Left ventricle myocardium inferior (tissue), 1 donor: ENCODE measurements around the gene ADAM19. TPM values are rescaled to one million over a fixed set of nuclear protein-coding genes. Genes with fewer than 3 reads are reported as not detected.

Experiments used
- DNase-seq: peaks from one replicate; pipeline ENCODE4 v3.0.0-alpha.2; 2020
- H3K27ac ChIP-seq: fragments of 200-600 bp; replicated peaks from 2 replicates; pipeline ENCODE4 v1.8.0; 2021
- H3K27me3 ChIP-seq: fragments of 200-600 bp; 2 replicates; pipeline ENCODE4 v1.8.0; 2021; ENCODE audit warnings: low read depth
- H3K36me3 ChIP-seq: fragments of 200-600 bp; 2 replicates; pipeline ENCODE4 v1.8.0; 2021
- H3K4me1 ChIP-seq: fragments of 200-600 bp; 2 replicates; pipeline ENCODE4 v1.8.0; 2021
- H3K4me3 ChIP-seq: fragments of 200-600 bp; 2 replicates; pipeline ENCODE4 v1.8.0; 2021; ENCODE audit warnings: mild to moderate bottlenecking, moderate library complexity
- H3K9me3 ChIP-seq: fragments of 200-600 bp; replicated peaks from 2 replicates; pipeline ENCODE4 v1.8.0; 2021
- intact Hi-C: fragments of 100-400 bp; cut with micrococcal nuclease; formaldehyde crosslinking; loops from one replicate; pipeline ENCODE4 v1.11.0; 2022
- total RNA-seq: library from RNA; stranded (reverse); fragmentation: NEBNext Ultra II Directional; extraction: Animal tissue kit (Norgen Biotek cat#: 25700); gene quantifications from one replicate; pipeline ENCODE4 v1.2.1, GENCODE V29; 2021
- TF ChIP-seq, protein P1 (sequence below): fragments of 200-600 bp; IDR thresholded peaks from 2 replicates; pipeline ENCODE4 v1.8.0; 2021; ENCODE audit warnings: antibody characterized with exemption, mild to moderate bottlenecking, borderline replicate concordance
- donor health status: DM: no; HTN: yes; CAD: no; lungs with severe emphysema.

The ADAM19 gene
- total RNA-seq, 1 donor from 2014 or later, result 17.7 TPM

DNA sequence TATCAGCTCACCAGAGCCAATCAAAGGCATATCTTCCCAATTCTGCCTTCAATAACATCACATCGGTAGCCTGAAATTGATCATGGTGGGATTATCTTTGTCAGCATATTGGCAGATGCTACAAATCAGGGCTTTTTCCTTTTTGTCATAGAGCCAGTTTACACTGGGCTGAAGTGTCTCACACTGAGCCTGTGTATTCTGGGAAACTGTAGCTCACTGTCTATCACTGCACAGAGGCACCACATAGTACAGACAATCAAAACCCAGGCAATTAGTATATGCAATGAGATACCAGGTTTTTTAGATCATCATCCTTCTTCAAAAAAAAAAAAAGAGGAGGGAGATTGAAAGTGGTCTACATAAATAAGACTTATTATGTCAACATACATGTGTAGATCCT is 46.6 kb downstream of the ADAM19 start:
- Histone ChIP-seq H3K4me1 (peaks cover 46% of the 10 kb centered on the region), H3K36me3 (no peaks in the 10 kb centered on the region), H3K27me3 (no peaks in the 10 kb centered on the region), H3K27ac (peak overlapping the region; percentile 34), H3K4me3 (no peak overlapping the region), H3K9me3 (no peaks in the 10 kb centered on the region)
- no peak for DNase-seq
- TF ChIP-seq, protein P1, sequence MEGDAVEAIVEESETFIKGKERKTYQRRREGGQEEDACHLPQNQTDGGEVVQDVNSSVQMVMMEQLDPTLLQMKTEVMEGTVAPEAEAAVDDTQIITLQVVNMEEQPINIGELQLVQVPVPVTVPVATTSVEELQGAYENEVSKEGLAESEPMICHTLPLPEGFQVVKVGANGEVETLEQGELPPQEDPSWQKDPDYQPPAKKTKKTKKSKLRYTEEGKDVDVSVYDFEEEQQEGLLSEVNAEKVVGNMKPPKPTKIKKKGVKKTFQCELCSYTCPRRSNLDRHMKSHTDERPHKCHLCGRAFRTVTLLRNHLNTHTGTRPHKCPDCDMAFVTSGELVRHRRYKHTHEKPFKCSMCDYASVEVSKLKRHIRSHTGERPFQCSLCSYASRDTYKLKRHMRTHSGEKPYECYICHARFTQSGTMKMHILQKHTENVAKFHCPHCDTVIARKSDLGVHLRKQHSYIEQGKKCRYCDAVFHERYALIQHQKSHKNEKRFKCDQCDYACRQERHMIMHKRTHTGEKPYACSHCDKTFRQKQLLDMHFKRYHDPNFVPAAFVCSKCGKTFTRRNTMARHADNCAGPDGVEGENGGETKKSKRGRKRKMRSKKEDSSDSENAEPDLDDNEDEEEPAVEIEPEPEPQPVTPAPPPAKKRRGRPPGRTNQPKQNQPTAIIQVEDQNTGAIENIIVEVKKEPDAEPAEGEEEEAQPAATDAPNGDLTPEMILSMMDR, result no peak
- intact Hi-C loops, result no loop called here

DNA sequence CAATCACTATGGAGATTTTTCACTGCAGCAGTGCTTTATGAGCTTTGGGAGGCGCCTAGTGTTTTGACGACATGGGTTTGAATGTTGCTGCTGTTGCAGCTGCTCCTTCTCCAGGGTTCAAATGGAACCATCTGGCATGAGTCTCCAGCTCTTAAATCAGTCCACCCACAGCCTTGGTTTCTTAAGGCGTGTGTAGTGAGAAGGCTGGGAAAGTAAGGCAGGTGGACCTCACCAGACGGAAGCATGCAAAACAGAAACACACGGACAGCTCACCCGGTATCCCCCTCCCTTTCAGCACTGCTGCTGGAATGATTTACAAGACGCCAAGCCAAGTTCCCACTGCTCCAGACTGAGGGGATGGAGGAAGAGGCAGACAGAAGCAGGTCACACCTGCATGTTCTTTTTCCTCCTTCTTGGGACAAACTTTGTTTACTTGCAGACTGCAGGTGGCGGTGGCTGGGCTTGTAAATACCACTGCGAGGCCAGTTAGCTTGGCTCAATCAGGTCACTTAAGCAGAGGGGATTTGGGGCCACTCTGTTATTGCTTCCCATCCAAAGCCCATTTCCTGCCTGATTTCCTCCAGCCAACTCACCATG is 47.4 kb downstream of the ADAM19 start:
- peaks cover 38% of the 10 kb centered on the region for H3K4me1 ChIP-seq
- no peaks in the 10 kb centered on the region for H3K36me3 ChIP-seq
- no peak overlapping the region for H3K4me3 ChIP-seq
- DNase-seq, result peak; percentile 20
- no peaks in the 10 kb centered on the region for H3K9me3 ChIP-seq
- intact Hi-C loops, result no loop called here
- H3K27ac ChIP-seq, result peak overlapping the region; percentile 34
- no peaks in the 10 kb centered on the region for H3K27me3 ChIP-seq
- TF ChIP-seq, protein P1, result no peak

DNA sequence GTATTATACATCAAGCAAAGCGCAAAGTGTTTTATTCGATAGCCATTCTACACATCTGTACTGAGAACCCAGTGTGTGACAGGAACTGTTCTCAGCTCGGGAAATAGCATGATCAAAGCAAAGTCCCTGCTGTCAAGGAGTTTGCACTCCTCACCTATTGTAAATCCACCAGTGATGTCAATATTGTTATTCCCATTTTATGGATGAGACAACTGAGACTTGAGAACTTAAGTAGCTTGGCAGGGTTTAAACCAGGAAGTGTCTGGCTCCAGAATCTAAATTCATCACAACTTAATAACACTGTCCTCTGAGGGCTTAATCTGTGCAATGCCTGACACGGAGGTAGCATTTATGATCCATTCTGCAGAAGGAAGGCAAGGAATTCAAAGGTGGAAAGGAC is 50.7 kb downstream of the ADAM19 start:
- Histone ChIP-seq H3K4me3 (no peak overlapping the region), H3K9me3 (no peaks in the 10 kb centered on the region), H3K27ac (no peak overlapping the region), H3K4me1 (peaks cover 41% of the 10 kb centered on the region), H3K36me3 (no peaks in the 10 kb centered on the region), H3K27me3 (no peaks in the 10 kb centered on the region)
- intact Hi-C loops, result no loop called here
- DNase-seq, result no peak
- TF ChIP-seq, protein P1, result no peak

DNA sequence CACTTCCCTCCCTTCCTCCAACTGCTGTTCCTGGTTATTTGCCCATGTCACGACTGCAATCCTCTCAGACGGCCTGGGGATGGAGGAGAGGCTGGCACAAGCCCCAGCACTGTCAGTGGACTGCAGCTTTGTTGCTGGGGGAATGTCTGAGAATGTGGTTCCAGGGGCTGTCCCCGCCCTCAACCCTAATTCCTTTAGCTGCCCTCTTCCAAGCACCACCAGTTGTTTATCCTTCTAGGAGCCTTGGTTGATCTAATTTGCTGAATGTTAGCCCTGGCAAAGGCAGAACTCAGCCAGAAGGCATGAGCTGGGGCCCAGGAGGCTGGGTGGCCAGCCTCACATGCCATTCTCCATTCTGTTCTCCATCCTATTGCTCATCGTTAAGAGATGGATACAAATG is 51.6 kb downstream of the ADAM19 start:
- Histone ChIP-seq H3K27me3 (no peaks in the 10 kb centered on the region), H3K4me1 (peaks cover 35% of the 10 kb centered on the region), H3K4me3 (no peak overlapping the region), H3K27ac (no peak overlapping the region), H3K9me3 (no peaks in the 10 kb centered on the region), H3K36me3 (peaks cover 8% of the 10 kb centered on the region)
- DNase-seq, result no peak
- intact Hi-C loops, result no loop called here
- TF ChIP-seq, protein P1, result no peak

DNA sequence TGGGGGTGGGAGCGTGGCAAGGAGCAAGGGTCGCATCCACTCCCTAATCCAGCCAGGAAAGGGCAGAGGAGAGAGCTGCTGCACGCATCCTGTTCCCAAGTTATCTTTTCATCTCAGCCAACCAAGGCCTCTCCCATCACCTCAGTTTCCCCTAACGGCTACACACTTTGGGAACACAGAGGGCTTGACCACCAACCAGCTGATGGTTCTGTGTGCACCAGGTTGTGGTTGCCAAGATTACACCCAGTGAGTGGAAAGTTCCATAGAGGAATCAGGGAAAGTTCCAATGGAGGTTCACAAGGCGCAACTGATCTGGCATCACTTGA is 53.9 kb downstream of the ADAM19 start:
- Histone ChIP-seq H3K36me3 (peaks cover 11% of the 10 kb centered on the region), H3K9me3 (no peaks in the 10 kb centered on the region), H3K27me3 (no peaks in the 10 kb centered on the region), H3K27ac (peak overlapping the region; percentile 59), H3K4me3 (no peak overlapping the region), H3K4me1 (peaks cover 37% of the 10 kb centered on the region)
- TF ChIP-seq, protein P1, result no peak
- no peak for DNase-seq
- intact Hi-C loops, result no loop called here
